ENCODE measurements around the gene POLDIP2. TPM values are rescaled to one million over a fixed set of nuclear protein-coding genes. Genes with fewer than 3 reads are reported as not detected.

The POLDIP2 gene
- total and polyA plus RNA-seq, 2 of the 13 experiments (the other 11 are each of a cell fraction or from before 2014, with no cell fraction given) = 85.9 to 114 TPM

- H2AFZ ChIP-seq (ENCODE audit: low read length) = no peak overlapping the region
- BruUV-seq (replicated peaks) = no TSS peak
- TF ChIP-seq ATF2 (CRISPR knock-in tag; IDR thresholded peaks at IDR 0.05) (no peak), BRCA1 (CRISPR knock-in tag; IDR thresholded peaks at IDR 0.05) (no peak), ZNF329 (CRISPR knock-in tag; IDR thresholded peaks at IDR 0.05; ENCODE audit: low read depth) (no peak)
- WGBS (ENCODE audit: low lambda C conversion rate) = 95% methylated on average over 30 of the region's 53 CpGs
- ATAC-seq = no peak
- intact Hi-C loops (cut with micrococcal nuclease; ENCODE audit: unreplicated experiment) = no loop called here
- H3K27me3 ChIP-seq (ENCODE audit: control insufficient read depth in 1 of 2, insufficient read depth in 2 of 2, low read length in 2 of 2) = no peaks in the 10 kb centered on the region
- H3K4me3 ChIP-seq (replicated peaks in 1 of 3; ENCODE audit: insufficient read depth in 1 of 3, low read depth in 2 of 3, low read length in 3 of 3) = no peak overlapping the region
- no peak for DNase-seq (ENCODE audit: low spot score)
- H3K9me3 ChIP-seq (ENCODE audit: low read length) = no peaks in the 10 kb centered on the region
- no peak for FAIRE-seq
- H3K9ac ChIP-seq (ENCODE audit: insufficient read depth, low read depth, low read length) = no peak overlapping the region
- in situ Hi-C loops (cut with HindIII; ENCODE audit: extremely low pct_ligation_motif_present, low pct_unique_long_range_greater_than_20kb) = no loop called here
- POLR2A ChIA-PET = interaction anchor here (4.4 to 7.8 kb wide), 2 partner anchors 9 to 15 kb away, joined by 107 to 183 read pairs; partner anchors contain the start of gene POLDIP2
- H4K20me1 ChIP-seq (ENCODE audit: insufficient read depth, low read length) = no peaks in the 10 kb centered on the region
- CTCF ChIA-PET (ENCODE audit: low intra/inter-chr PET ratio, low total read pairs) = no interaction called here
- peaks cover 39% of the 10 kb centered on the region for H3K4me1 ChIP-seq (ENCODE audit: insufficient read depth, low read length)
- no peak overlapping the region for H3K4me2 ChIP-seq (ENCODE audit: low read depth, low read length)
- H3K27ac ChIP-seq (ENCODE audit: extremely low read length, insufficient read depth, low read length) = no peak overlapping the region
- H3K36me3 ChIP-seq (replicated peaks in 1 of 2; ENCODE audit: control insufficient read depth in 1 of 2, insufficient read depth in 2 of 2, low read length in 2 of 2) = no peaks in the 10 kb centered on the region
- H3K79me2 ChIP-seq (ENCODE audit: insufficient read depth, low read length) = peaks cover 7% of the 10 kb centered on the region
Measured at GRCh38 chr17:28372203-28372944, 15.0 kb upstream of the POLDIP2 start.
